ENCODE measurements around the gene HSP90AB1.

HSP90AB1 gene

GRCh38 chr6:44214307-44214706, 32.6 kb upstream of the HSP90AB1 start:
- no peaks in the 10 kb centered on the region for H3K9me3 ChIP-seq (ENCODE audit: control insufficient read depth in 2 of 2, low read length in 2 of 2)
- no peaks in the 10 kb centered on the region for H3K27me3 ChIP-seq (ENCODE audit: control insufficient read depth in 1 of 2, insufficient read depth in 2 of 2, low read length in 2 of 2)
- no peak overlapping the region for H3K27ac ChIP-seq (ENCODE audit: low read length)
- peaks cover 30% of the 10 kb centered on the region for H3K4me1 ChIP-seq (ENCODE audit: control insufficient read depth, insufficient read depth, low read length)
- no peak overlapping the region for H3K4me3 ChIP-seq (ENCODE audit: low read length in 2 of 2)
- H3K36me3 ChIP-seq (ENCODE audit: control insufficient read depth in 2 of 2, insufficient read depth in 2 of 2, low read length in 2 of 2): no peaks in the 10 kb centered on the region
- no peak overlapping the region for H3K9ac ChIP-seq (ENCODE audit: low read length in 2 of 2)

- Histone ChIP-seq H3K9me3 (ENCODE audit: control insufficient read depth in 2 of 2, low read length in 2 of 2) (no peaks in the 10 kb centered on the region), H3K36me3 (ENCODE audit: control insufficient read depth in 2 of 2, insufficient read depth in 2 of 2, low read length in 2 of 2) (no peaks in the 10 kb centered on the region), H3K27me3 (ENCODE audit: control insufficient read depth in 1 of 2, insufficient read depth in 2 of 2, low read length in 2 of 2) (no peaks in the 10 kb centered on the region), H3K4me3 (ENCODE audit: low read length in 2 of 2) (peak within 1 kb of the TSS; percentile 52 to 65), H3K9ac (ENCODE audit: low read length in 2 of 2) (peak within 1 kb of the TSS in 1 of 2 donors; percentile 29), H3K27ac (ENCODE audit: low read length) (peak within 1 kb of the TSS; percentile 96), H3K4me1 (ENCODE audit: control insufficient read depth, insufficient read depth, low read length) (peaks cover 43% of the 10 kb centered on the region)
Measured at GRCh38 chr6:44216677-44217331, 30.1 kb upstream of the HSP90AB1 start, which contains the start of gene MYMX. TSS of gene MYMX (plus strand) at chr6:44216926. CDS start at chr6:44217472, 546 bp downstream.

DNA sequence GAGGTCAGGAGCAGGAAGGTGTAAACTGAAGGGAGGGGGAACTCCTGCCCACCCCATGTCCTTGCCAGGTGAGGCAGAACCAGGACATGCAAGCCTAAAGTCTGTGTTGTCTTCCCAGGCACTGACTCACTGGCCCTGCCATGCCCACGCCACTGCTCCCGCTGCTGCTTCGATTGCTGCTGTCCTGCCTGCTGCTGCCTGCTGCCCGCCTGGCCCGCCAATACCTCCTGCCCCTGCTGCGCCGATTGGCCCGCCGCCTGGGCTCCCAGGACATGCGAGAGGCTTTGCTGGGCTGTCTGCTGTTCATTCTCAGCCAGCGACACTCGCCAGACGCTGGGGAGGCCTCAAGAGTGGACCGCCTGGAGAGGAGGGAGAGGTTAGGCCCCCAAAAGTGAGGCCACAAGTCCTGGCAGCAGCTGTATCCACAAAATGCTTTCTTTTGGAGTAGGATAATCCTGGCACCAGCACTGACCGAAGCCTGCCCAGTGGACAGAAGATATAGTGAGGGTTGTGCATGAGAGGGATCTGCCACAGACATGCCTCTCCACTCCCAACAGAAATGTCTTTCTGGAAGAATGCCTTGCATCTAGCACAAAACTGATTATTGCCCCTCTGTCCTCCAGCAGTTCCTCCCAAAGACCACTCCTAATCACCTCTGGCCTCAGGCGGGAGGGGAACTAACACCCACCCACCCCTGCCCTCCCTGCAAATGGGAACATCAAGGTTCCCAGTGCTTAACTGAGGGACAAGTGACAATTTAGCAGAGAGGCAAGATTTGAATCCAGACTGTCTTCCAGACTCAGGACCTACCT, 29.4 kb upstream of the HSP90AB1 start:
- Histone ChIP-seq H3K36me3 (ENCODE audit: control insufficient read depth in 2 of 2, insufficient read depth in 2 of 2, low read length in 2 of 2) (no peaks in the 10 kb centered on the region), H3K4me3 (ENCODE audit: low read length in 2 of 2) (peak overlapping the region; percentile 52 to 65), H3K27me3 (ENCODE audit: control insufficient read depth in 1 of 2, insufficient read depth in 2 of 2, low read length in 2 of 2) (no peaks in the 10 kb centered on the region), H3K9ac (ENCODE audit: low read length in 2 of 2) (peak overlapping the region in 1 of 2 donors; percentile 47), H3K27ac (ENCODE audit: low read length) (peak overlapping the region; percentile 96), H3K4me1 (ENCODE audit: control insufficient read depth, insufficient read depth, low read length) (peaks cover 50% of the 10 kb centered on the region), H3K9me3 (ENCODE audit: control insufficient read depth in 2 of 2, low read length in 2 of 2) (no peaks in the 10 kb centered on the region)

GRCh38 chr6:44219053-44219814, 27.7 kb upstream of the HSP90AB1 start:
- Histone ChIP-seq H3K27ac (ENCODE audit: low read length) (peak overlapping the region; percentile 96), H3K9me3 (ENCODE audit: control insufficient read depth in 2 of 2, low read length in 2 of 2) (no peaks in the 10 kb centered on the region), H3K4me1 (ENCODE audit: control insufficient read depth, insufficient read depth, low read length) (peaks cover 60% of the 10 kb centered on the region), H3K36me3 (ENCODE audit: control insufficient read depth in 2 of 2, insufficient read depth in 2 of 2, low read length in 2 of 2) (no peaks in the 10 kb centered on the region), H3K27me3 (ENCODE audit: control insufficient read depth in 1 of 2, insufficient read depth in 2 of 2, low read length in 2 of 2) (no peaks in the 10 kb centered on the region), H3K9ac (ENCODE audit: low read length in 2 of 2) (peak overlapping the region; percentile 66 to 67), H3K4me3 (ENCODE audit: low read length in 2 of 2) (peak overlapping the region; percentile 66 to 78)

- no peaks in the 10 kb centered on the region for H3K36me3 ChIP-seq (ENCODE audit: control insufficient read depth in 2 of 2, insufficient read depth in 2 of 2, low read length in 2 of 2)
- peak overlapping the region; percentile 79 to 91 for H3K9ac ChIP-seq (ENCODE audit: low read length in 2 of 2)
- H3K27me3 ChIP-seq (ENCODE audit: control insufficient read depth in 1 of 2, insufficient read depth in 2 of 2, low read length in 2 of 2): no peaks in the 10 kb centered on the region
- peak overlapping the region; percentile 58 to 78 for H3K4me3 ChIP-seq (ENCODE audit: low read length in 2 of 2)
- peak overlapping the region; percentile 96 for H3K27ac ChIP-seq (ENCODE audit: low read length)
- peaks cover 67% of the 10 kb centered on the region for H3K4me1 ChIP-seq (ENCODE audit: control insufficient read depth, insufficient read depth, low read length)
- no peaks in the 10 kb centered on the region for H3K9me3 ChIP-seq (ENCODE audit: control insufficient read depth in 2 of 2, low read length in 2 of 2)
Measured at GRCh38 chr6:44219815-44220784, 26.8 kb upstream of the HSP90AB1 start.

GRCh38 chr6:44220913-44221290, 26.0 kb upstream of the HSP90AB1 start:
- Histone ChIP-seq H3K4me1 (ENCODE audit: control insufficient read depth, insufficient read depth, low read length) (peaks cover 72% of the 10 kb centered on the region), H3K9me3 (ENCODE audit: control insufficient read depth in 2 of 2, low read length in 2 of 2) (no peaks in the 10 kb centered on the region), H3K27me3 (ENCODE audit: control insufficient read depth in 1 of 2, insufficient read depth in 2 of 2, low read length in 2 of 2) (no peaks in the 10 kb centered on the region), H3K4me3 (ENCODE audit: low read length in 2 of 2) (peak overlapping the region; percentile 46 to 83), H3K36me3 (ENCODE audit: control insufficient read depth in 2 of 2, insufficient read depth in 2 of 2, low read length in 2 of 2) (no peaks in the 10 kb centered on the region), H3K27ac (ENCODE audit: low read length) (peak overlapping the region; percentile 96), H3K9ac (ENCODE audit: low read length in 2 of 2) (peak overlapping the region; percentile 58 to 75)

- H3K9me3 ChIP-seq (ENCODE audit: control insufficient read depth in 2 of 2, low read length in 2 of 2): no peaks in the 10 kb centered on the region
- peaks cover 73% of the 10 kb centered on the region for H3K4me1 ChIP-seq (ENCODE audit: control insufficient read depth, insufficient read depth, low read length)
- peak overlapping the region; percentile 66 to 83 for H3K4me3 ChIP-seq (ENCODE audit: low read length in 2 of 2)
- H3K9ac ChIP-seq (ENCODE audit: low read length in 2 of 2): peak overlapping the region; percentile 66 to 75
- H3K27ac ChIP-seq (ENCODE audit: low read length): peak overlapping the region; percentile 96
- no peaks in the 10 kb centered on the region for H3K27me3 ChIP-seq (ENCODE audit: control insufficient read depth in 1 of 2, insufficient read depth in 2 of 2, low read length in 2 of 2)
- no peaks in the 10 kb centered on the region for H3K36me3 ChIP-seq (ENCODE audit: control insufficient read depth in 2 of 2, insufficient read depth in 2 of 2, low read length in 2 of 2)
Measured at GRCh38 chr6:44221291-44221960, 25.5 kb upstream of the HSP90AB1 start.

DNA sequence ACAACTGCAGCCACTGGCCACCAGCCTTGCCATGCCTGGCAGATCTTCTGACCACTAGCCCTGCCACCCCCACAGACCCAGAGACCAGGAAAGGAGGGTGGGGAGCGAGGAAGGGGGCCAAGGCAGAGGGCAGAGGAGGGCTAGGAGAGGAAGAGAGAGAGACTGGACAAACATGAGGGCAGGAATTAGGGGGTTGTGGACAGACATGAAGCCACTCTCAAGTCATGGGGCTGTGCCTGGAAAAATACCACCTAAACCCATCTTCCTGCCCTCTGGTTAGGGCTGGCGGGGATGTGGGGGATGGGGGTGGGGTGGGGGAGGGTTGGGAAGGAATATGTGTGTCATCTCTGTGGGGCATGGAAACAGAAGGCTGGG, 25.0 kb upstream of the HSP90AB1 start:
- peak overlapping the region; percentile 66 to 75 for H3K9ac ChIP-seq (ENCODE audit: low read length in 2 of 2)
- peak overlapping the region; percentile 66 to 83 for H3K4me3 ChIP-seq (ENCODE audit: low read length in 2 of 2)
- peaks cover 73% of the 10 kb centered on the region for H3K4me1 ChIP-seq (ENCODE audit: control insufficient read depth, insufficient read depth, low read length)
- H3K27me3 ChIP-seq (ENCODE audit: control insufficient read depth in 1 of 2, insufficient read depth in 2 of 2, low read length in 2 of 2): no peaks in the 10 kb centered on the region
- H3K9me3 ChIP-seq (ENCODE audit: control insufficient read depth in 2 of 2, low read length in 2 of 2): no peaks in the 10 kb centered on the region
- peak overlapping the region; percentile 96 for H3K27ac ChIP-seq (ENCODE audit: low read length)
- no peaks in the 10 kb centered on the region for H3K36me3 ChIP-seq (ENCODE audit: control insufficient read depth in 2 of 2, insufficient read depth in 2 of 2, low read length in 2 of 2)

DNA sequence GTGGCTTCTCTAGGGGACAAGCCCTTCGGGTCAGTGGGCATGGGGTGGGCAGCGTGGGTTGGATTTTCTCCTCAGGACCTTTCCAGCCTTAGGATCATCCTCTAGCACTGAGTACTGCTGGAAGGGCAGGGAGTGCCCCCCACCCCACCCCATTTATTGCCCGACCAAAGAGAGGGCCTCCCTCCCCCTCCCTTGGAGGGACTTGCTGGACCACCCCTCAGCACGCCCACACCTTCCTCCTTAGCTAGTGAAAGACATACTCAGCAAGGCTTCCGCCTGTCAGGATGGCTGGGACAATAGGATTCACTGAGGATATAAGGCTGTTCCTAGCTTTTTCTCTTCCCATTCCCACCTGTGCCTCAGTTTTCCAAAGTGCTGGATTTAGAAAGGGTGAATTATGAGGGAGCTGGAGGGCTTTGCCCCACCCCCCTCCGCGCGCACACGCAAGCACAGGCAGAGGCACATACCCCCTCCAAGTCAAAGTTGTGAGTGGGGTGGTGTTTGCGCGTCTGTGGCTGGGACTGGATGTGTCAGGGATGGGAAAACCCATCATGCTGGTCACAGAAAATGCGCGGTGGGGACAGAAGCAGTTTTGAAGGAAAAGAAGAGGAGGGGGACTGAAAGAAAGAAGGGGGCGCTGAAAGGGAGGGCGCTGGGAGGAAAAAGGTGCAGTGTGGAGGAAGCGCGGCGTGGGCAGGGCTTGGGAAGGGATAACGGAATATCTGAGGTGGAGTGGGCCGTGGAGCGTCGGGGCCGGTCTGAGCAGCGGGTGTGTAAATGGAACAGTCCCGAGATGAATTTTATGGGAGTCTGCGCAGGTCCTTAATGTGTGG, 24.2 kb upstream of the HSP90AB1 start:
- Histone ChIP-seq H3K27ac (ENCODE audit: low read length) (peak overlapping the region; percentile 94), H3K4me1 (ENCODE audit: control insufficient read depth, insufficient read depth, low read length) (peaks cover 73% of the 10 kb centered on the region), H3K4me3 (ENCODE audit: low read length in 2 of 2) (peak overlapping the region; percentile 66 to 83), H3K36me3 (ENCODE audit: control insufficient read depth in 2 of 2, insufficient read depth in 2 of 2, low read length in 2 of 2) (no peaks in the 10 kb centered on the region), H3K9ac (ENCODE audit: low read length in 2 of 2) (peak overlapping the region; percentile 71 to 75), H3K9me3 (ENCODE audit: control insufficient read depth in 2 of 2, low read length in 2 of 2) (no peaks in the 10 kb centered on the region), H3K27me3 (ENCODE audit: control insufficient read depth in 1 of 2, insufficient read depth in 2 of 2, low read length in 2 of 2) (no peaks in the 10 kb centered on the region)
